IMR-90 (cell line): ENCODE data around the gene ARNT2.

ENCODE experiments used
- CEBPB ChIP-seq: IDR thresholded peaks from 2 replicates; pipeline ENCODE4 v1.6.1; 2012; ENCODE audit warnings: low read depth, low read length, improper control_type of control experiment
- CHD1 ChIP-seq: IDR thresholded peaks from 2 replicates; pipeline ENCODE4 v1.6.1; 2012; ENCODE audit warnings: low read depth, low read length, improper control_type of control experiment
- CTCF ChIP-seq: conservative IDR thresholded peaks from 2 replicates; pipeline ENCODE4 v1.5.1; 2012; ENCODE audit warnings: mild to moderate bottlenecking, low read depth, low read length, improper control_type of control experiment
- FOS ChIP-seq: fragments of 150-350 bp; IDR thresholded peaks from 2 replicates; pipeline ENCODE4 v1.6.1; 2016; ENCODE audit warnings: low read depth, low read length
- MAZ ChIP-seq: IDR thresholded peaks from 2 replicates; pipeline ENCODE4 v1.6.1; 2012; ENCODE audit warnings: low read depth, mild to moderate bottlenecking, low read length, improper control_type of control experiment, moderate library complexity, borderline replicate concordance
- POLR2A ChIP-seq: IDR thresholded peaks from 2 replicates; pipeline ENCODE4 v1.6.1; 2012; ENCODE audit warnings: mild to moderate bottlenecking, low read depth, low read length
- RCOR1 ChIP-seq: IDR thresholded peaks from 2 replicates; pipeline ENCODE4 v1.6.1; 2012; ENCODE audit warnings: mild to moderate bottlenecking, low read length, improper control_type of control experiment; ENCODE audit not compliant: insufficient replicate concordance
- USF2 ChIP-seq: fragments of 150-350 bp; IDR thresholded peaks from 2 replicates; pipeline ENCODE4 v1.6.1; 2017; ENCODE audit warnings: mild to moderate bottlenecking, antibody characterized with exemption, low read length, low read depth

GRCh38 chr15:80565398-80565797, 161.2 kb downstream of the ARNT2 start:
- TF ChIP-seq CTCF (no peak), POLR2A (no peak), USF2 (no peak), CHD1 (no peak), RCOR1 (no peak), FOS (no peak), CEBPB (no peak), MAZ (no peak)
